Prostate gland (tissue), 2 donors: ENCODE results near the gene KCNQ1. TPM values are rescaled to one million over a fixed set of nuclear protein-coding genes. Genes with fewer than 3 reads are reported as not detected.

Experiments
- DNase-seq: peaks from one replicate; pipeline ENCODE4 v3.0.0-alpha.2; 2019; ENCODE audit warnings: low spot score
- H3K27ac ChIP-seq, 2 donors: fragments of 200-600 bp; sonication (generic); 2 replicates each; pipeline ENCODE4 v1.5.1; 2017 to 2019
- H3K27me3 ChIP-seq: fragments of 200-600 bp; sonication (generic); replicated peaks from 2 replicates; pipeline ENCODE4 v1.5.1; 2019; ENCODE audit not compliant: insufficient read depth
- H3K36me3 ChIP-seq, 2 donors: fragments of 200-600 bp; sonication (generic); 1 replicate in 1 of 2; 2 replicates in 1 of 2; pipeline versions ENCODE4 v1.5.1 to v1.8.1; 2017 to 2019
- H3K4me1 ChIP-seq: fragments of 200-600 bp; sonication (generic); replicated peaks from 2 replicates; pipeline ENCODE4 v1.5.1; 2019
- H3K4me3 ChIP-seq, 2 donors: fragments of 200-600 bp; sonication (generic); 2 replicates each; pipeline ENCODE4 v1.5.1; 2017 to 2019
- H3K9me3 ChIP-seq: fragments of 200-600 bp; sonication (generic); 2 replicates; pipeline ENCODE4 v1.5.1; 2017
- CTCF ChIP-seq, 4 experiments: fragments of 200-600 bp in 2 of 4; fragments of 450-650 bp in 2 of 4; sonication (generic) in 2 of 4; IDR thresholded peaks; 1 replicate in 3 of 4; 2 replicates in 1 of 4; pipeline ENCODE4 v1.5.1; 2016 to 2019; ENCODE audit warnings: antibody characterized with exemption in 4 of 4, mild to moderate bottlenecking in 2 of 4, moderate library complexity in 2 of 4
- POLR2A ChIP-seq: fragments of 450-650 bp; IDR thresholded peaks from one replicate; pipeline ENCODE4 v1.6.1; 2016; ENCODE audit warnings: antibody characterized with exemption, mild to moderate bottlenecking
- POLR2AphosphoS5 ChIP-seq: sonication (generic); formaldehyde crosslinking; IDR thresholded peaks from one replicate; pipeline ENCODE4 v1.6.1; 2017; ENCODE audit warnings: antibody characterized with exemption
- WGBS: methylation state at CpG from one replicate; pipeline ENCODE4 v1.1.5; 2018; 5-methylcytosine and 5-hydroxymethylcytosine counted together
- intact Hi-C: fragments of 100-400 bp; cut with DNase I; formaldehyde crosslinking; loops from one replicate; pipeline ENCODE4 v1.14.2; 2022
- total RNA-seq, 2 donors: library from RNA; depleted of rRNA; stranded (reverse); fragments of >200 nt; gene quantifications; one replicate each; pipeline ENCODE4 v1.1.0, GENCODE V29; 2016

Gene KCNQ1
- total RNA-seq, 2 donors from 2014 or later: 10.0 to 33.8 TPM

GRCh38 chr11:2728128-2728662 lies 283.4 kb downstream of the KCNQ1 start:
- WGBS: 94% methylated on average over 17 of the region's 17 CpGs
- no peak for DNase-seq
- Histone ChIP-seq H3K27ac (no peak overlapping the region), H3K9me3 (no peaks in the 10 kb centered on the region), H3K27me3 (no peaks in the 10 kb centered on the region), H3K4me1 (no peaks in the 10 kb centered on the region), H3K4me3 (no peak overlapping the region), H3K36me3 (no peaks in the 10 kb centered on the region)
- intact Hi-C loops: no loop called here
- TF ChIP-seq POLR2AphosphoS5: no peak
- no peak for TF ChIP-seq CTCF (IDR thresholded peaks at IDR 0.05)
- TF ChIP-seq POLR2A: no peak

GRCh38 chr11:2728663-2729332 lies 284.0 kb downstream of the KCNQ1 start:
- Histone ChIP-seq H3K27ac (no peak overlapping the region), H3K36me3 (no peaks in the 10 kb centered on the region), H3K4me3 (no peak overlapping the region), H3K27me3 (no peaks in the 10 kb centered on the region), H3K4me1 (no peaks in the 10 kb centered on the region), H3K9me3 (no peaks in the 10 kb centered on the region)
- DNase-seq: no peak
- WGBS: 84% methylated on average over 15 of the region's 18 CpGs
- intact Hi-C loops: no loop called here
- no peak for TF ChIP-seq CTCF (IDR thresholded peaks at IDR 0.05)
- TF ChIP-seq POLR2A: no peak
- TF ChIP-seq POLR2AphosphoS5: no peak

GRCh38 chr11:2729841-2730240 lies 285.0 kb downstream of the KCNQ1 start:
- no peaks in the 10 kb centered on the region for H3K27me3 ChIP-seq
- no peaks in the 10 kb centered on the region for H3K36me3 ChIP-seq
- no peaks in the 10 kb centered on the region for H3K9me3 ChIP-seq
- H3K4me1 ChIP-seq: no peaks in the 10 kb centered on the region
- no peak overlapping the region for H3K27ac ChIP-seq
- intact Hi-C loops: no loop called here
- DNase-seq: no peak
- TF ChIP-seq POLR2AphosphoS5 (no peak), POLR2A (no peak), CTCF (IDR thresholded peaks at IDR 0.05) (no peak)
- H3K4me3 ChIP-seq: no peak overlapping the region
- WGBS: 97% methylated on average over 9 of the region's 9 CpGs

DNA sequence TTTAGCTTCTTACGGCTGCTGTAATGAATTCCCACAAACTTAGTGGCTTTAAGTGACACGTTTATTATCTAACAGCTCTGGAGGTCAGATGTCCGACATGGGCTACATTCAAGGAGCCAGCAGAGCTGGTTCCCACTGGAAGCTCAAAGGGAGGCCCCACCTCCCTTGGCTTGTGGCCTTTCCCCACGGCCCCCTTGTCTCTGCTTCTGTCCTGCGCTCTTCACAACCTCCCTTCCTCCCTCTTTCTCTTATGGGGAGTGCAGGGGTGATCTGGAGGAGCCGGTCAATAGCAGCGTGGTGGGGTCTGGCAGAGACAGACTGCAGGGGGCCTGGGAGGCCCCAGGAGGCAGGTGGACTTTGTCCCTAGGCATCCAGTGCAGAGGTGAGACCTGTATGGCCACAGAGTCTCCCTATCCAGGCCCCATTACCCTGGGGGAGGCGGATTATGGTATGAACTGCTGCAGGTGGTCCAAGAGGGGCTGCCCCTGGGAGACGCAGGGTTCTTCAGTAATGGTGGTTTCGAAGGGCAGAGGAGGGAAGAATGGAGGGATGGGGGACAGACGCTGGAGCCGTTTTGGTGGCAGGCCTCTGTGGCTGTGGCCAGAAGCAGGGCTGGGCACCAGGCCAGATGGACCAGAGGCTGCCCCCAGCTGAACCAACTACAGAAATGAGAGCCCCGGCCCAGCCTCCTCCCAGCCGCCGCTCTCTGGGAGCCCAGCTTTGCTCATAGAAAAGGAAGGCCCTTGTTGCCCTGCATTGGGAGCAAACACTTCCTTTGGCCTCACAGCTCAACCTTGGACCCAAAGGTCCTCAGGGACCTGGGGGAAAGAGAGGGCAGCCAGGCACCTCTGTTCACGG lies 285.7 kb downstream of the KCNQ1 start:
- Histone ChIP-seq H3K27ac (no peak overlapping the region), H3K27me3 (no peaks in the 10 kb centered on the region)
- WGBS: 85% methylated on average over 16 of the region's 16 CpGs

More for the DNA sequence above, 285.7 kb downstream of the KCNQ1 start:
- no peak for DNase-seq
- no peaks in the 10 kb centered on the region for H3K4me1 ChIP-seq
- intact Hi-C loops: no loop called here
- H3K9me3 ChIP-seq: no peaks in the 10 kb centered on the region
- H3K4me3 ChIP-seq: no peak overlapping the region
- TF ChIP-seq CTCF (IDR thresholded peaks at IDR 0.05) (no peak), POLR2A (no peak)
- no peaks in the 10 kb centered on the region for H3K36me3 ChIP-seq
